ENCODE measurements around the gene CYB5RL.
"Not testable (repeated sequence)": the region's sequence is repeated elsewhere in the genome, so short reads cannot be mapped to it uniquely, and the experiment has no call there.

Gene CYB5RL

GRCh38 chr1:54178296-54179070 lies 21.3 kb downstream of the CYB5RL start:
- no peak for DNase-seq

GRCh38 chr1:54177726-54178125 lies 22.1 kb downstream of the CYB5RL start:
- DNase-seq = no peak

- DNase-seq = no peak
These were observed 23.1 kb downstream of the CYB5RL start for GRCh38 chr1:54176621-54177327.

GRCh38 chr1:54174106-54174505 lies 25.7 kb downstream of the CYB5RL start:
- no peak for DNase-seq

GRCh38 chr1:54173681-54174080 lies 26.1 kb downstream of the CYB5RL start:
- no peak for DNase-seq

- DNase-seq = no peak
These were observed 26.9 kb downstream of the CYB5RL start for GRCh38 chr1:54172614-54173599.

- no peak for DNase-seq
These were observed 28.2 kb downstream of the CYB5RL start for GRCh38 chr1:54171606-54172005.

GRCh38 chr1:54171016-54171415 lies 28.8 kb downstream of the CYB5RL start:
- no peak for DNase-seq

- DNase-seq = no peak
These were observed 30.8 kb downstream of the CYB5RL start for GRCh38 chr1:54169068-54169467.

GRCh38 chr1:54168206-54168965 lies 31.4 kb downstream of the CYB5RL start:
- no peak for DNase-seq

- no peak for DNase-seq
These were observed 32.2 kb downstream of the CYB5RL start for GRCh38 chr1:54167422-54168139.

GRCh38 chr1:54166357-54166756 lies 33.5 kb downstream of the CYB5RL start:
- not testable (repeated sequence) for DNase-seq

- DNase-seq = no peak
These were observed 34.7 kb downstream of the CYB5RL start for GRCh38 chr1:54165146-54165545.

- DNase-seq = no peak
These were observed 36.3 kb downstream of the CYB5RL start for GRCh38 chr1:54163573-54163972.

GRCh38 chr1:54163051-54163450 lies 36.8 kb downstream of the CYB5RL start:
- no peak for DNase-seq

- DNase-seq = no peak
These were observed 38.2 kb downstream of the CYB5RL start for GRCh38 chr1:54161495-54162168.

- DNase-seq = no peak
These were observed 39.5 kb downstream of the CYB5RL start for GRCh38 chr1:54160351-54160750.

GRCh38 chr1:54159733-54160316 lies 40.0 kb downstream of the CYB5RL start:
- no peak for DNase-seq

GRCh38 chr1:54158071-54158470 lies 41.8 kb downstream of the CYB5RL start:
- DNase-seq = no peak

- no peak for DNase-seq
These were observed 42.4 kb downstream of the CYB5RL start for GRCh38 chr1:54157401-54157800.

GRCh38 chr1:54156986-54157385 lies 42.8 kb downstream of the CYB5RL start:
- no peak for DNase-seq

Measured in DMS53 (cell line).